ENCODE measurements around the gene PFKFB4.
"Not testable (repeated sequence)": the region's sequence is repeated elsewhere in the genome, so short reads cannot be mapped to it uniquely, and the experiment has no call there.

Gene PFKFB4

GRCh38 chr3:48558493-48559134 is 2.0 kb upstream of the PFKFB4 start:
- no peak for DNase-seq

DNA sequence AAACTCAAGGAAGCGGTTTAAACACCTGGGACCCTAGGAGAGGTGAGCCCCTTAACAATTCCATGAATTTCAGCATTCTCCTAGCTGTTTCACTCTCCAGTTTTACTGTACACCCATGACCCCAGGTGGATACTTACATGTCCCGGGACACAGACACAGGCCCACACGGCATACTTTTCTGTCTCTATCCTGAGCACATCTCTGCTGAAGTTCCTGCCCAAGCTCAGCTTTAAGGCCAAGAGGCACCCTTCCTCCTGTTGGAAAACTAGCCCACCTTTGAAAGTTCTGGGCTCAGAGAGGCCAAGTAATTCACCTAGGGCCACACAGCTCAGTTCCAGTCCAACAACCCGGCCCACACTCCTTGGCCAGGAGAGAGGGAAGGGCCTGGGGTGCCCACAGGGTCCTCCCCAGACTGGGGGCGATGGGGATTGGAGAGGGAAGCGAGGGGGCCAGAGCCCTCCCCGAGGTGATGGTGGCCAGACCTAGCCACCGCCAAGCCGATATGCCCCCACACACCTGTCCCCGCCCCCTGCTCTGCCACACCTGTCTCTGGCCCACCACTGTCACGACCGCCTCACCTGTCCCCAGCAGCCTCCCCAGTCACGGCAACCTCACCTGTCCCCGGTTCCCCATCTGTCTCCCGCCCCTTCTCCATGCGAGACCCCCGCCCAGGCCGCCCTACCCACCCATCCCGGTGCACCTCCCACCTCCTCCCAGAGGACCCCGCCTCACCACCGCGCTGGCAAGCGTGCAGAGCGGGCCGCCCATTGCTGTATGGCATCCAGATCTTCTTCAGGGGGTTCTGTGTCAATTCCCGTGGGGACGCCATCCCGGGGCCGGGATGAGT is 431 bp downstream of the PFKFB4 start:
- DNase-seq, result no peak

DNA sequence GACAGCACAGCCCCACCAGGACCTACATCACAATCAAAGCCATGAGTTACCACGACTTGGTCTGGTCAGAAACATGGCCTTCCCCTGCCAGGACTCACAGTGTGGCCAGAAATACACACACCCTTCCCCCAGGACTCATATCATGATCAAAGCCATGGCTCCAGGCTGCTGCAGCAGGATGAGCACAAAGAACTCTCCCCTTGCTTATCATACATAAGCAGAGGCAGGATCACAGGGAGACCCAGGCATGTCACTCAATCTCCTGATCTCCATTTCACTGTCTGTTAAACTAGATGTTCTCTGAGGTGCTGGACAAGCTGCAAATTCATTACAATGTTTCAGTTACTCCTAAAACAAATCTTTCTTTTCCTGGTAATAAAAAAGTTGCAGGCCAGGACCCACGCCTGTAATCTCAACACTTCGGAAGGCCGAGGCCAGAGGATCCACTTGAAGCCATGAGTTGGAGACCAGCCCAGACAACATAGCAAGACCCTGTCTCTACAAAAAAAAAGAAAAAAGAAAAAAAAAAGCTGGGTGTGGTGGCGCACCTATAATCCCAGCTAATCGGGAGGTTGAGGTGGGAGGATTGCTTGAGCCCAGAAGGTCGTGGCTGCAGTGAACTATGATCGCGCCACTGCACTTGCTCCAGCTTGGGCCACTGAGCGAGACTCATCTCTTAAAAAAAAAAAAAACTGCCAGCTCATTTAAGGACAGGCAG is 1.2 kb downstream of the PFKFB4 start:
- no peak for DNase-seq

DNA sequence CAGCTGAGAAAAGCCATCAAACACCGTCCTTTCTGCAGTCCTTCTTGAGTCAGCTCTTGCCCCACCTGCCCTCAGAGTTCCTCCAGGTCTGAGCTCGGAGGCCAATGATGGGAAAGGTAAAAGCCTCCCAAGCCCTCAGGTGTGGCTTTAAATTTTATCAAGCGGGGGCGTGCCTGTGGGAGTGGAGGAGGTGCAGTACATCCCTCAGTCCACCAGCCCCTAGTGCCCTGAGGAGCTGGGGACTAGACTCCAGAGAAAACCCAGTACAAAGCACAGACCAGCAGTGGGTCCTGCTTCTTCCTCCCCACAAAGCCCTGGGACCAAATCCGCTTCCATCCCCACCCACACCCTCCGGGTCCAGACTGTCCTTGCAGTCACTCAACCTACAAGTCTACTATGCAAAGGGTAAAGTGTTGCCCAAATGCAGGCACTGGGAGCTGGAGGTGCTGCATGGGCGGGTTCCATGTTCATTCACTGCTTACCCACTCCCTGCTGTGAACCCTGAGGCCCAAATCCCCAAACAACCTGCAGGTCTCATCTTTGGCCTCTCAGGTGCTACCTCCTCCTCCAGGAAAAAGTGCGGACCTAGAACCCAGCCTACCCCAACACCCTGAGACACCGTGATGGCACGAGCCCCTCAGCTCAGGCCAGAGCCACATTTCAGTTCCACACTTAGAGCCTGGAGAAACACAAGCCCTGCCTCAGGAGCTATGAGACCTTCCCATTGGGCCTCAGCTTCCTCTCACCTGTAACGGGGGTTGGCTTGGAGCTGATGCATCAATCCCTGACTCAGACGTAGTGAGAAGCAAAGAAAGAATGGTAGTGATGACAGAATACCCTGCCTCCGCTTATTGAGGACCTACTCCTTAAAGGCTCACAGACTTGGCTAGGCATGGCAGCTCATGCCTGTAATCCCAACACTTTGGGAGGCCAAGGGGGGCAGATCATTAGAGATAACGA is 2.4 kb downstream of the PFKFB4 start:
- no peak for DNase-seq

- DNase-seq, result no peak
These were observed 3.2 kb downstream of the PFKFB4 start for GRCh38 chr3:48553361-48553760.

DNA sequence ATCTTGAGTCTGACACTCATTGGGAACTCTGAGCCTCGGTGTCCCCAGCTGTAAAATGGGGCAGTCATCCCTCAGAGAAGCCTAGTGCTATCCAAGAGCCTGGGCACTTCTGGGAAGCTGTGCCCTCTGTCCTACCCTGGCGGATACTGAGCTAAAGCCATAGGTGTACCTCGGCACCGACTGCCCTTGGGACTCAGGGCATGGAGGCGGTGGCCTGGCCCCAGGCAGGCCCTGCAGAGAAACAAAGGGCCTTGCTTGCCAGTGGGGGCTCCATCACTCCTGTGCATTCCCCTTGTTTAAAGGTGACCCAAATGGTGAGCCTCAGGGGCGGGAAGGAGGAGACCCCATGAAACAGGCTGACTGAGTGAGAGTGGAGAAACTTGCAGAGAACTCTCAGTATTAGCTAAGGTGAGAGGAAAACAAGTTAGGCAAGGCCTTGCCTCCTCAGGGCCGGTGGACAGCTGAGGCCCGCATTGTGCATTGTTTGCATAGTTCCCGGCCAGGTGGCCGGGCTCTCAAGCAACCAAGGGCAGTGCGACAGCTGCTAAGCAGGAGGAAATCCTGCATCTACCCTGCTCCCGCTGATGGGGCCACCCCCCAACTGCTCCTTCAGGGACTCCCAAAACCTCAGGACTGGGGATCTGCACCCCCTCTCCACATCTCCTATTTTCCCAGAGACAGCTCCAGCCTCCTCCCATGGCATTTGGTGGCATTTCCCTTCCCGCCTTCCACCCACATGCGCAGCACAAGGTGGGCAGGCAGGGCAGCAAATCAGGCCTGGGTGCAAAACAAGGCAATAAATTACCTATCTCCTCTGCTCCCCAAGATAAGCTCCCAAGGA is 4.3 kb downstream of the PFKFB4 start:
- DNase-seq, result no peak

DNA sequence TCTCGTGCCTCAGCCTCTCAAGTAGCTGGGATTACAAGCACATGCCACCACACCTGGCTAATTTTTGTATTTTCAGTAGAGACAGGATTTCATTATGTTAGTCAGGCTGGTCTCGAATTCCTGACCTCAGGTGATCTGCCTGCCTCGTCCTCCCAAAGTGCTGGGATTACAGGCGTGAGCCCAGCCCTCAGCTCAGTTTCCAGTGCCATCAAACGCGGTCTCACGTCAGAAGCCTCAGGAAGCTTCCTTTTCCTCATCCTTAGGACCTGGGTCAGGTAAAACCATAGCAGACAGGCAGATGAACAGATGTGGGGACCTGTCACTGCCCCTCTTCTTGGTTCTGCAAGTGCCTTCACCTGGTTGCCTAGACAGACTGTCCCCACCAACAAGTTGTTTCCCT is 5.0 kb downstream of the PFKFB4 start:
- not testable (repeated sequence) for DNase-seq

- DNase-seq, result peak; percentile 71
These were observed 7.6 kb downstream of the PFKFB4 start for GRCh38 chr3:48548729-48549705.

GRCh38 chr3:48548126-48548525 is 8.5 kb downstream of the PFKFB4 start:
- DNase-seq, result no peak

DNA sequence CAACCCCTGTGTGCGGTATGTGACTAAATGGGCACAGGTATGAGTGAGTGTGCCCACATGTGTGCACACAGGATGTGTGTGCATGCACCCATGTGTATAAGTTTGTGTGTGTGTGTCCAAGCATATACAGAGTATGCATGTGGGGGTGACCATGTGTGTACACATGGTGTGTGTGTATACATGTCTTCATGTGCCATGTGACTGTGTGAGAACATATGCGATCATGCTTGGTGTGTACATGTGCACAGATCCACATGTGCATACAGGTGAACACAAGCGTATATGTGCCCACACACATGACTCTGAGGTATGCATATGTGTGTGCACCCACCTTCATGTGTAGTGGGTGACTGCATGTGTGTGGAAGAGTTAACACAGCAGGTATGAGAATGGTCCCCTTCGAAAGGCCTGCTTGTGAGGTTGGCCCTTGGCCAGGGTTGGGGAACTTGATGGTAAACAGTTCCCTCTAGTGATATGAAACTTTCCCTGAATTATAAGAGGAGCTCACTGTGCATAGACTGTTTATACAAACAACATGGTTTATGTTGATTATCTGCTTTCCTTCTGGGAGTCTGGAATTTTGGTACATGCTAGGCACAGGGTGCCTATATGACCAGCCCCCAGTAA is 10.3 kb downstream of the PFKFB4 start:
- no peak for DNase-seq

DNA sequence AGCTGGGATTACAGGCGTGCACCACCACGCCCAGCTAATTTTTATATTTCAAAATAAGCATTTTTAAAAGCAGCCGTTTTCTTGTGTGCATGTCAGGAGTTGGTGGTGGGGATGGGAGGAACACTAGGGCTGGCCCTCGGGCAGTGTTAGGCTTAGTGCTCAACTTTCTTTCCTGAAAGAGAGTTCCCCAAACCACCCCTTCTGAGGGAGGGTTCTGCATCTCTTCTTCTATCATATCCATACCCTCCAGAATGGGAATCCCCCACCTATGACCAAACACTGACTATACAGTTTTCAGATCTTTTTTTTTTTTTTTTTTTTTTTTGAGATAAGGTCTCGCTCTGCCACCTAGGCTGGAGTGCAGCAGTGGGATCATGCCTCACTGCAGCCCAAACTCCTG is 12.5 kb downstream of the PFKFB4 start:
- DNase-seq, result no peak

DNA sequence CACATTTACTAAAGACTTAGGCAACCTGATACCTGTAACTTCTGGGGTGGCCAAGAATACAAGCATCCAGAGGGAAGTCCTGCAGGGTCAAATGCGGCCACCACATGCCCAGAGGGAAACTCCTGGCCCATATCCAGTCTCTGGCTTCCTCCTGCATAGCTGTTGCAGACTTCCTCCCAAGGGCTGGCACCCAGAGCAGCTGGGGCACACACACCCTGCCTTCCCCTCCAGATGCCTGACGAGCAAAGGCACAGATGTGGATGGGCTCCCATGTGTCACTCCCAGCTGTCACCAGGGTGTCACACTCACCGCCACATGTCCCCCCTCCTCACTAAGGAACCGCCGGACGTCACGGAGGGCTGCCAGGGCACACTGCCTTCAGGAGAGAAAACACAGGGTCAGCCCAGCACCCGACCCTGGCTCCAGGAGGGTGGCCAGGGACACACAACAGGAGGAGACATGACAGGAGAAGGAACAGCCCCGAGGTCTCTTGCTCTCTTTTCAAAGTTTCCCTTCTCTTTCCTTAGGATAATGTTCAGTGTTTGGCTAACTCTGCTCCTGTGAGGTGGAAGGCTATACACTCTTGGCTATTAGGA is 13.2 kb downstream of the PFKFB4 start:
- DNase-seq, result no peak

DNA sequence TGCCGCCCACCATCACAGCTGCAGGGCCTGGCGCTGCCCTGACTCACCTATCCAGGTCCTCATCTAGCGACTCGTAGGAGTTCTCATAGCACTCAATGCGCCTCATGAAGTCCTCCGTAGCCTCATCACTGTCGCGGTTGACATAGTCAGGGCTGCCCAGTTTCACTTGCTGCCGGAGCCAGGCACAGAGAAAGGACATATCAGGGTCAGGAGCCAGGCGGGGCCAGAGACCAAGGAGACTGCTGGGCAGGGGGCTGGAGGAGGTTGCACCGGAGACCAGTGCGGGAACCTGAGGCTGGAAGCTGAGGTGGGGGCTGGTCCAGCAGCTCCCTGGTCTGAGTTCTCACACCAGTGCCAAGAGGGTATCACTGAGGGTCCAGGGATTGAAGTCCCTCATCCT is 18.2 kb downstream of the PFKFB4 start:
- DNase-seq, result no peak

GRCh38 chr3:48536785-48537184 is 19.8 kb downstream of the PFKFB4 start:
- DNase-seq, result no peak

GRCh38 chr3:48536116-48536515 is 20.5 kb downstream of the PFKFB4 start:
- no peak for DNase-seq

GRCh38 chr3:48535578-48535977 is 21.0 kb downstream of the PFKFB4 start:
- no peak for DNase-seq

GRCh38 chr3:48532977-48533337 is 23.6 kb downstream of the PFKFB4 start:
- no peak for DNase-seq

DNA sequence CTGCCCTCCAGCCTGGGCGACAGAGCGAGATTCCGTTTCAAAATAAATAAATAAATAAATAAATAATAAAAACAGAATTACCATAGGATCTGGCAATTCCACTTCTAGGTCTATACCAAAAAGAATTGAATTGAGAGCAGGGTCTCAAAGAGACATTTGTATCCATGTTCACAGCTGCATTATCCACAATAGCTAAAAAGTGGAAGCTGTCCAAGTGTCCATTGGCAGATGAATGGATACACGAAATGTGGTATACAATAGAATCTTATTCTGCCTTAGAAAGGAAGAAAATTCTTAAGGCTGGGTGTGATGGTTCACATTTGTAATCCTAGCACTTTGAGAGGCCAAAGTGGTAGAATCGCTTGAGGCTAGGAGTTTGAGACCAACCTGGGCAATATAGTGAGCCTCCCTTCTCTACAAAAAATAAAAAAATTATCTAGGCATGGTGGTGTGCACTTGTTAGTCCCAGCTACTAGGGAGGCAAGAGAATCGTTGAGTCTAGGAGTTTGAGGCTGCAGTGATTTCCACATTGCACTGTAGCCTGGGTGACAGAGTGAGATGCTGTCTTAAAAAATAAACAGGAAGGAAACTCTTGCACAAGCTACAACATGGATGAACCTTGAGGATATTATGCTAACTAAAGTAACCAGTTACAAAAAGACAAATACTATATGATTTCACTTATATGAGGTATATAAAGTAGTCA is 24.2 kb downstream of the PFKFB4 start:
- no peak for DNase-seq

DNA sequence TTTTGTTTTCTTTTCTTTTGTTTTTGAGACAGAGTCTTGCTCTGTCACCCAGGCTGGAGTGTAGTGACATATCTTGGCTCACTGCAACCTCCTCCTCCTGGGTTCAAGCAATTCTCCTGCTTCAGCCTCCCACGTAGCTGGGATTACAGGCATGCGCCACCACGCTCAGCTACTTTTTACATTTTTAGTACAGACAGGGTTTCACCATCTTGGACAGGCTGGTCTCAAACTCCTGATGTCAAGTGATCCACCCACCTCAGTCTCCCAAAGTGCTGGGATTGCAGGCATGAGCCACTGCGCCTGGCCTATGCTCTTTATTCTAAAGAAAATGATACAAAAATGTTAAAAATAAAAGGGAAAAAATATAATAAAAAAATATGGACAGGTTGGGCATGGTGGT is 25.9 kb downstream of the PFKFB4 start:
- DNase-seq, result not testable (repeated sequence)

All from central memory CD4-positive, alpha-beta T cell (primary cell).